NCI-H187 (cell line): ENCODE results near the gene MIPEP.
"Not testable (repeated sequence)": the region's sequence is repeated elsewhere in the genome, so short reads cannot be mapped to it uniquely, and the experiment has no call there.

ENCODE experiments used
- DNase-seq, 2 experiments: peaks; one replicate each; lab custom pipeline; 2025; lab: John Stamatoyannopoulos, UW

Gene MIPEP

DNA sequence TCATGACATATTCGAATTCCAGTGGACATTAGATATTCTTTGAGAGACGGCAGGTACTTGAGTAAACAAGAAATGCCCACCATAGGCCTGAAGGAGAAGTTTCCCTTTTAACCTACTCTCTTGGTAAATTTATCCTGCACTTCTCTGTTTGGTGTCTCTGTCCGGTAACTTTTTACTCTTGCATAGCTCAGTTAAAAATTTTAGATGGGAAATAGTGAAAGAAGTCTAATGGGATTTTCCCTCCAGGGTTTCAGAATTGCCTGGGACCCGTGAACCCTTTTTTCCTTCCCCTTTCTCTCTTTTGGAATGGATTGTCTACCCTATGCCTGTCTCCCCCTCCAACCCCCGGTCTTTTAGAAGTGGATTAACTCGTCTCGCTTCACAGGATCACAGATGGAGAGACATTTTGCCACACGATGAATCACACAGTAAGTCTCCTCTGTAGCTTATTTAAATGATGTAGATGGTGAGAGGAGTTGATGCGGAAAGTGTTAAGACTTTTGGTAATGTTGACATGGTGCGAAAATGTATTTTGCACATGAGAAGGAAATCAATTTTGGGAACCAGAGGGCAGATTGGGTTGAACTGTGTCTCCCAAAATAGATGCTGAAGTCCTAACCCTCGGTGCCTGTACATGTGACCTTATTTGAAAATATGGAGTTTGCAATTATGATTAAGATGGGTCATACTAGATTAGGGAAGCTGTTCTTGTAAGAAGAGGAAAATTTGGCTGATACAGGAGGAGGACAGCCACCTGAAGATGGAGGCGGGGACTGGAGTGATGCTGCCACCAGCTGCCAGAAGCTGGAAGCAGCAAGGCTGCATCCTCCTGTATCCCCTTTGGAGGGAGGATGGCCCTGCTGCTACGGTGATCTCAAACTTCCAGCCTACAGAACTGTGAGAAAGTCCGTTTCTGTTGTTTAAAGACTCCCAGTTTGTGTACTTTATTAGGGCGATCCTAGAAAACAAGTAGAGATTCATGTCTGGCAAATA, 711 bp upstream of the MIPEP start:
- no peak for DNase-seq

DNA sequence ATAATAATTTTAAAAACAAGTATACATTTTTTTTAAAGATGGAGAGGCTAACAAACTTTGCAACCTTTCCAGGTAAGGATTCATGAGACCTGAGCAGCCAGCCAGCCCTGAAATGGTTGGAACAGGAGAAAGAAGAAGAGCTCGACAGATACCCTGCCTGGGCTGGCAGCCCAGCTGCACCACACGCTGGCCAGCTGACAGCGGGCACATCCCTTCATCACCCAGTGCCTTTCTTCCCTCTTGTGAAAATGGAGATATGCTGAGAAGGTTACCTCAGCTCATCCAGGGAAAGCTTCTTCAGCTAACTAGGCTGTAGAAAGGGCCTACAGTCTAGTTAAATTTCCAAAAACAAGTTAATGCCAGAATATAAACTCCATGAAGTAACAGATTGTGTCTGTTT, 4.8 kb downstream of the MIPEP start:
- not testable (repeated sequence) for DNase-seq

DNA sequence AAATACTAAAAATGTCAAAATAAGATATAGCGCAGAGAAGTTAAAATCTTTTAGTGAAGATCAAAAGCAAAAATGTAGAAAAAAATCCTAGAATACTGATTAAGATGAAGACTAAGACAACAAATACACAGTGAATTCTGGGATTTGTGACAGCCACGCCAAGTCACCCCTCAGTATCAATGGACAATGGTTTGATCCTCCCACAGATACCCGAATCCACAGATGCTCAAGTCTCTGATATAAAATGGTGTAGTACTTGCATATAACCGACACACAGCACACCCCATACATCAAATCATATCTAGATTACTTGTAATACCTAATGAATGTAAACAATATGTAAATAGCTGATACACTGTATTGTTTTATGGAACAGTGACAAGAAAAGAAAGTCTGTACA, 5.9 kb downstream of the MIPEP start:
- no peak for DNase-seq

DNA sequence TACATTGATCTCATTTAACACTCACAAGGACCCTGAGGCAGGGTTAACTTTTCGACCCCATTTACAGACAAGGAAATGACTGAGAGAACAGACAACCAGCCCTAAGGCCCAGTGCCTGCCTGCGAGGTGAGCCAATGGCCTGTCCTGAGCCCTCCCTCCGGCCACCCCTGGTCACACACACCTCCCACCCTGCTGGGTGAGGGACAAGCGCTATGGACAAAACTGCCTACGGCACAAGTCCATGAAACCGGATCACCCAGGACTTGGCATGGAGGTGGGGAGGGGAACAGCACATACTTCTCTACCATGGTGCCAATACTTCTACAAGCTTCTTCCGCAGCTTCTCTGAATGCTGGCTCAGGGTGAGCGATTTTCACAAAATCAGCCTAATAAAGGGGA, 7.8 kb downstream of the MIPEP start:
- not testable (repeated sequence) for DNase-seq

DNA sequence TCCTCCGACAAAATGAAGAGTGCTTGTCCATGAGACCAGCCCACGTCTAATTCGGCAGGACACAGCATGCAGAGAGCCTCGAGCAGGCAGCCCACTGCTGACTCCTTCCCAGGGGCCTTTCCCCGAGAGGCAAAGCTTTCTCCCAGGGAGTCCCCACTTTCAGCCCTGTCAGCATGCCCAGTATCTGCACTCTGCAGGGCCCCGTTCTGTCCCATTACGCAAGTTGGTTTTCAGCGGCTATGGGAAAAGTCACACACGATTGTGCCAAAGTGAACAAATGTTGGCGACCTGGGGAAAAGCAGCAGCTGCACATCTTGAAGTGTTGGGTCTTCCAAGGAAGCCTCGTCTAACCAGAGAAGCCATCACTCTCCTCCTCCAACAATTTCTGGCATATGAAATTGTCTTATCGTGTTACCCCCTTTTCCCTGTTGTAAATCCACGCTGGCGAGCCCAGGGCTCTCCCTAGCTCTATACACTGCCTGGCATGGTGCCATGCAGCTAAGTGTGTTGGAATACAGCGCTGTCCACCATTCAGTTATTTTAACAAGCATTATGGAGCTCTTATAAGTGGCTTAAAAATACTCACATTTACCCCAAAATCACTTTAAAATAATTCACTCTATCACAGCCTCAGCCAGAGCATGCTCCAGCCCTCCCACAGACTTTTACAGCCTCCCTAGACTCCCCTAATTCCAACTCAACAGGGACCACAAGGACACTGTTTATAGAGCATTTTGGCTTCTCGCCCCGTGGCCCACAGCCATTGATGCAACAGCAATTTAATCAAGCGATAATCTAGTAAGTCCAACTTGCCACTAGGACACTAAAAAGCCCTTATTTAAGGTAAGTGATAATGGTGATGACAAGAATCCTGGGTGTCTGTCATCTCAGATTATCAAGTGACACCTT, 8.5 kb downstream of the MIPEP start:
- DNase-seq, result not testable (repeated sequence)

DNA sequence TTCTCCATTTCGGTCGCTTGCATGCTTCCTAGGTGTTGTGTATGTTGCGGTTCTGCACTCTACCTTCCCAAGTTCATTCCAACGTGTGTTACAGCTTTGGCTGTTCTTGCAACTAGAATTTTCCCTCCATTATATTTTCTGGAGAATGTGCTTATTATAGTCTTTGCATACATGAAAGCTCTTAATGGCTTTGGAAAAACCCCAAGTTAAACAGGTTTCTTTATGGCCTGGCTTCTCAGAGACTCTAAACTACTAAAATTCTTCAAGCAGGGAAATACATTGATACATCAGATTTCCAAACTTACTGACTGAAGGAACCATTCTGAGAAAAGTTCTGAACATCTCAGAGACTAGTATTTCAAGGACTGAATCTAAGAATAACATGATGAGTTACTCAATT, 11.9 kb downstream of the MIPEP start:
- DNase-seq, result no peak

- DNase-seq, result no peak
Observed at GRCh38 chr13:23876265-23876664, 12.9 kb downstream of the MIPEP start.

GRCh38 chr13:23871616-23872220, 17.5 kb downstream of the MIPEP start:
- no peak for DNase-seq

DNA sequence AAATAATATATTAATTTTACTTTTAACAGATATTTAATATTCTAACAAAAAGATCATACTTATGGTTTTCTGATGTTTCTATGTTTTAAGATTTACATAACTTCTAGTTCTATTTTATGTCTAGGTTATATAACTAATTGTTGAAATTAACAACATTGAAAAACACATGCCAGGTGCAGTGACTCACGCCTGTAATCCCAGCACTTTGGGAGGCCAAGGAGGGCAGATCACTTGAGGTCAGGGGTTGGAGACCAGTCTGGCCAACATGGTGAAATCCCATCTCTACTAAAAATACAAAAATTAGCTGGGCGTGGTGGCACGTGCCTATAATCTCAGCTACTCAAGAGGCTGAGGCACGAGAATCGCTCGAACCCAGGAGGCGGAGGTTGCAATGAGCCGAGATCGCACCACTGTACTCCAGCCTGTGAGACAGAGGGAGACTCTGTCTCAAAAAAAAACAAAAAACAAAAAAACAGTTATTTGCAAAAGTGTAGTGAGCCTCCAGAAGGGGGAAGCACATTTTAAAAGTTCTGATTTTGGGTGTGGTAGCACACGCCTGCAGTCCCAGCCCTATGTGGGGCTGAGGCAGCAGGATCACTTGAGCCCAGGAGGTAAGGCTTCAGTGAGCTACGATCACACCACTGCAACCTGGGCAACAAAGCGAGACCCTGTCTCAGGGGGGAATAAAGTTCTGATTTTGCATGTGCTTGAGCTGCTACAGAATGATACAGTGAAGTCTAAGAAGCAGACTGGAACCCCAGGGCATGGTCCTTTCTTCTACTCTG, 18.7 kb downstream of the MIPEP start:
- no peak for DNase-seq

GRCh38 chr13:23868521-23868920, 20.7 kb downstream of the MIPEP start:
- no peak for DNase-seq

- no peak for DNase-seq
Observed at GRCh38 chr13:23867027-23867491, 22.1 kb downstream of the MIPEP start.

GRCh38 chr13:23866420-23867026, 22.7 kb downstream of the MIPEP start:
- DNase-seq, result no peak

DNA sequence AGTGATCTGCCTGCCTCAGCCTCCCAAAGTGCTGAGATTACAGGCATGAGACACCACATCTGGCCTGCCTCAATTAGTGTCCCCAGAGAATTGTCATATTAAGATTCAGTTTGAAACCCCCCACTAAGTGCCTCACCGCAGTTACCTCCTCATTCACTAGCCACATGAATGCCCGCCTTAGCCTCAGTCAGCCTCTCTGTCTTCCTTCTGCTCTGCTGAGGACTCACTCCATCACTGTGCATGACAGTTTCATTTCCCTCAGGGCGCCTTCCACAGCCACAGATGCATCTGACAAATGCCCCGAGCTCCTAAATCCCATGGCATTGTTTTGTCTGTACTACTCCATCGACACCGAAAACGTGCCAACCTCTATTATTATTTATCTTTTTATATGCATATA, 23.3 kb downstream of the MIPEP start:
- DNase-seq, result no peak

DNA sequence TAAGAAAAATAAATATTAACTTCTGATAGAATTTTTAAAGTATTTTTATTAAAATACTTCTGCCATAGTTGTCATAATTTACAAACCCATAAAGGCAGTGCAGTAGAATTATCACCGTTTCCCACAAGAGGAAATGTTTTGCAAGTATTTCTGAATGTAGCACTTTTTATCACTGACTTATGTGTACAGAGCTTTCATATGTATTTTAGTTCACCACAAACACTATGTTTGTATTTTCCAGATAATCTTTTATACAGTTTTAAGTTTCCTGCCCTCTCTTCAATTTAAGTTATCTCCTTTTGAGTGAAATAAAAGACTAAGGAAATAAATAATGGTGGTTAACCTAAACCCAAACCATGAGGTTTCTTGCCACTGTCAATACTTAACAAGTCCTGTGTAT, 24.2 kb downstream of the MIPEP start:
- DNase-seq, result no peak

DNA sequence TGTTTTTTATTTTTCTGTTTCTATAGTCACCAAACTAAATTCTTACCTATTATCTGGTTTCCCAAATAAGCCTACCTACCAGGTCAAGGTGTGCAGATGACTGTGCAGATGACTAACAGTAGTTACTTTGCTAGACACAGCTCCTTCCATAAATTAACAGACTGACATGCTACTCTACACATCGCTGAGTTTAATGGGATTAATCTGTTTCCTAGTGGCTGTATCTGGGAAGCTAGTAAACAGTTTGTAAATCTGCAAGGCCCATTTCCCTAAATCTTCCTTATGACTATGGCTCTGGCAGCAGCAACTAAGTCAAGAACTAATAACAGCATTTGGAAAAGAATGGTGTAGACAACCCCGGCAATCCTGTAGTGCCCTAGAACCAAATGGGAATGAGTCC, 27.9 kb downstream of the MIPEP start:
- DNase-seq, result no peak

DNA sequence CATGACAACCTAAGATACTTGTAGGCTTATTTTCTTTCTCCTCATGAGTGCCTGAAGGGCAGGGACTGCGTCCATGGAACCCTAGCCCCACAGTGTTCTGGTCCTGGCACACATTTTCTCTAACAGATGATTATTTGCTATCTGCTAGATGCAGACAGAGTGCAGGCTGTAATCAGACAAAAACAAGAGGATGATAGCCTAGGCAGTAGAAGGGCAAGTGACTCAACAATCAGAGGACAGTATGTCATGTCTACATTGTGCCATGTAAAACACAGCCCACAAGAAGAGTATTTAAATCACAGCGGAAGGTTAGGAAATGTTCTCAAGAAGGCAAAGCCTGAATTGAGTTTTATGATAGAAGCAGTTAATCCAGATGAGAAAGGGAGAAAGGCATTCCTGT, 29.3 kb downstream of the MIPEP start:
- no peak for DNase-seq

- DNase-seq, result no peak
Observed at GRCh38 chr13:23859455-23859854, 29.7 kb downstream of the MIPEP start.

GRCh38 chr13:23858546-23858945, 30.7 kb downstream of the MIPEP start:
- DNase-seq, result no peak

GRCh38 chr13:23856008-23856750, 33.0 kb downstream of the MIPEP start:
- DNase-seq, result no peak

- DNase-seq, result no peak
Observed at GRCh38 chr13:23855360-23855759, 33.8 kb downstream of the MIPEP start.
